ENCODE results near the gene ACOT6.
"Not testable (repeated sequence)": the region's sequence is repeated elsewhere in the genome, so short reads cannot be mapped to it uniquely, and the experiment has no call there.

The ACOT6 gene

DNA sequence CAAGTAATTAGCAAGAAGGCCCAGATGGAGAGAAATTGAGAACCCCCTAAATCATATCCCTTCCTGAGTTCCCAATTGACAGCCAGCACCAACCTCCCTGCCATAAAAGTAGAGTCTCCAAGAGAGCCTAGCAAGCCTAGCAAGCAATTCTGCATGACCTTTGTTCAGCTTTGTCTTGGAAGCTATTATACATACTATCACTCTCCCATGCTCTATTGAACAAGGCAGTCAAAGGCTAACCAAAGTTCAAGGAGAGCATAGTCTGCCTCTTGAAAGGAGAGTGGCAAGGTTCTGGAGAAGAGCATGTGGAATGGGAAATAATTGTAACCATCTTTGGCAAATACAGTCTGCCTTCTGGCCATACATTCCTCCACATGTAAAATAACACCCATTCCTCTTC is 12.8 kb upstream of the ACOT6 start:
- no peak for DNase-seq (ENCODE audit: low read depth)

- no peak for DNase-seq (ENCODE audit: low read depth)
These were observed 9.3 kb upstream of the ACOT6 start for GRCh38 chr14:73602994-73603393.

DNA sequence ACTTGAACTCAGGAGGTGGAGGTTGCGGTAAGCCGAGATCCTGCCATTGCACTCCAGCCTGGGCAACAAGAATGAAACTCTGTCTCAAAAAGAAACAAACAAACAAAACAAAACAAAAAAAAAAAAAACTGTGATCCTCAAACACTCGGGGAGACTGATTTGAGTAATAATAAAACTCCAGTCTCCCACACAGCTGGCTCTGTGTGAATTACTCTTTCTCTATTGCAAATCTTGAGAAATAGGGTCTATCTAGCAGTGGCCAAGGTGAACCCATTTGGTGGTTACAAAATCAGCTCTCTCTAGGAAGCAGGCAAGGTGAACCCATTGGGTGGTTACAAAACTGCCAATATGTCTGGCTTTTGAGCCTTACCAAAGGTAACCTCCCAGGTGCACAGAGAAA is 6.0 kb upstream of the ACOT6 start:
- no peak for DNase-seq (ENCODE audit: low read depth)

DNA sequence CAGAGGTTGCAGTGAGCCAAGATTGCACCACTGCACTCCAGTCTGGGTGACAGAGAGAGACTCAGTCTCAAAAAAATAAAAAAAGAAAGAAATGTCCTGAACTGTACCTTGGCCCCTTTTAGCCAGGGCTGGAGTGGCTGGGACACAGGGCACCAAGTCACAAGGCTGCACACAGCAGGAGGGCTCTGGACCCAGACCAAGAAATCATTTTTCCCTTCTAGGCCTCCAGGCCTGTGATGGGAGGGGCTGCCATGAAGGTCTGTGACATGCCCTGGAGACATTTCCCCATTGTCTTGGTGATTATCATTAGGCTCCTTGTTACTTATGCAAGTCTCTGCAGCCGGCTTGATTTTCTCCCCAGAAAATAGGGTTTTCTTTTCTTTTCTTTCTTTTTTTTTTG is 5.1 kb upstream of the ACOT6 start:
- no peak for DNase-seq (ENCODE audit: low read depth)

- DNase-seq (ENCODE audit: low read depth), result no peak
These were observed 1.6 kb upstream of the ACOT6 start for GRCh38 chr14:73610687-73611086.

DNA sequence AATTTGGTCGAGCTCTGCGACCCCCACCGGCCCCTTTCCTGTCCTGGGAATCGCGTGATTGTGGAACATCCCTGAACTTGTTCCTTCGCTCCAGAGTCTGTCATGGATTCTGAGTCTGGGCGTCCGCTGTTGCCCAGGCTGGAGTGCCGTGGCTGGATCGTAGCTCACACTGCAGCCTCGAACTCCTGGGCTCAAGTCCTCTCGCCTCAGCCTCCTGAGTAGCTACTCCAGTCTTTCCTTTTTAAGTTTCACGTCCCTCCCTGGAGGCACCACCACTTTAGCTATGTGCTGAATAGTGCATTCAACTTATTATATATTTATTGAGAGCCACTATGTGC is 698 bp downstream of the ACOT6 start:
- DNase-seq (ENCODE audit: low read depth), result no peak

- no peak for DNase-seq (ENCODE audit: low read depth)
These were observed 1.2 kb downstream of the ACOT6 start for GRCh38 chr14:73613419-73613963.

GRCh38 chr14:73616831-73617230 is 4.5 kb downstream of the ACOT6 start:
- no peak for DNase-seq (ENCODE audit: low read depth)

DNA sequence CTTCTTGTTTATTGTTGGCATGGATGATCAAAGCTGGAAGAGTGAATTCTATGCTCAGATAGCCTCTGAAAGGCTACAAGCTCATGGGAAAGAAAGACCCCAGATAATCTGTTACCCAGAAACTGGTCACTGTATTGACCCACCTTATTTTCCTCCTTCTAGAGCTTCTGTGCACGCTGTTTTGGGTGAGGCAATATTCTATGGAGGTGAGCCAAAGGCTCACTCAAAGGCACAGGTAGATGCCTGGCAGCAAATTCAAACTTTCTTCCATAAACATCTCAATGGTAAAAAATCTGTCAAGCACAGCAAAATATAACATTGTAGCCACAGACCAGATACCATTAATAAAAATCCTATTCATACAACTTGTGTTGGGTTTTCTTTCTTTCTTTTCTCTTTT is 7.2 kb downstream of the ACOT6 start:
- no peak for DNase-seq (ENCODE audit: low read depth)

DNA sequence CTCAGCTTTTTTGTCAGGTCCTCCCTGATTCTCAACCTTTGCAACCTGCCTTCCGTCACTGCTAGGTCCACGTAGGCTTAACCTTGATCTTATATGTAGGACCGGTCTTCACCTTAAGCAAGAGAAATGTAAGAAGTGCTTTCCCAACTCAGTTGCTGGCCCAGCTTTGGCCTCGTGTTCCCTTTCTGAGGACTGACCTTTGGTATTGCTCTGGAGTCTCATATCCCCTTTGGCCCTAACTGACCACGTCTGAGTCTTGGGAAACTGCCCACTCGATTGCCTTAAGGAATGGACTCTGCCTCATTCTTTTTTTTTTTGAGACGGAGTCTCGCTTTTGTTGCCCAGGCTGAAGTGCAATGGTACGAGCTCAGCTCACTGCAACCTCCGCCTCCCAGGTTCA is 8.0 kb downstream of the ACOT6 start:
- DNase-seq (ENCODE audit: low read depth), result no peak

- no peak for DNase-seq (ENCODE audit: low read depth)
These were observed 11.3 kb downstream of the ACOT6 start for GRCh38 chr14:73623504-73624054.

DNA sequence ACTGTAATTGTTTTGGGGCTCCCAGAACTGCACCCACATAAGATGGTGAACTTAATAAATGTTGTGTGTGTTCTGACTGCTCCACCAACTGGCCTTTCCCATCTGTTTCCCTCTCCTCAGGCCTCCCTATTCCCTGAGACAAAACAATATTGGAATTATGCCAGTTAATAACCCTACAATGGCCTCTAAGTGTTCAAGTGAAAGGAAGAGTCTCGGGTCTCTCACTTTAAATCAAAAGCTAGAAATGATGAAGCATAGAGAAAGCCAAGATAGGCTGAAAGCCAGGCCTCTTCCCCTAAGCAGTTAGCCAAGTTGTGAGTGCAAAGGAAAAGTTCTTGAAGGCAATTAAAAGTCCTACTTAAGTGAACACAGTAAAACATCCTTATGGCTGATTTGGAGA is 13.4 kb downstream of the ACOT6 start:
- DNase-seq (ENCODE audit: low read depth), result no peak

GRCh38 chr14:73627151-73627558 is 14.8 kb downstream of the ACOT6 start:
- DNase-seq (ENCODE audit: low read depth), result no peak

DNA sequence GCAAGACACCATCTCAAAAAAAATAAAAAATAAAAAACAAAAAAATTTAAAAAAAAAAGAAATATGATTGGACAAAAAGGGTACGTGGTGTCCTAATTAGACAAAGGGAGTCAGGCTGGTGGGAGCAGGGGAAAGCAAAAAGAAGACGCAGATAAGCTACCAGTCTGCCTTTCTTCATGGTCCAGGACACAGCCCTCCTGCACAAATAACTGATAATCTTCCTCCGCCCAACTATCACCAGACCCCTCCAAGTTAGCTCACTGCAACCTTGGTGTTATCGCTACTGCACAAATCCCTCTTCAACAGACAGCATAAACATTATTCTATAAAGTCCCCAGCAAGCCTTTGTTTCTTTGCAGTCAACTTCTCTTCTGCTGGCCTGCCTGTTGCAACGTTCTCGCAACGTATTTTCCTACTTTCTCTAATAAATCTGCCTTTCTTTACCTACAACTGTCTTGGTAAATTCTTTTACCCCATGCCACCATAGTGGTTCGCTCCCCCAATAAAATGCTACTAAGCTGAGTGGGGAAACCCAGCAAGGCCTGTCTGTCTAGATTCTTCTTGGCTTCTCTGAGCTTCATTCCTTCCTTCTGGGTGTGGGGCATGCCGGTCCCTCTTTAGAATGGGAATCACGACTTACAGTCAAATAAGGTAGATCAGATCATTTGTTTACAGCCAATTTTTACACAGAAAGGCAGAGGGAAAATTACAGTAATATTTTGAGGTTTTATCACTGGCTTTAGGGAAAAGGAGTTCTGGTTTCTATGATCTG is 17.9 kb downstream of the ACOT6 start:
- DNase-seq (ENCODE audit: low read depth), result no peak

- DNase-seq (ENCODE audit: low read depth), result peak; percentile 37
These were observed 21.0 kb downstream of the ACOT6 start for GRCh38 chr14:73633116-73634010.

- DNase-seq (ENCODE audit: low read depth), result no peak
These were observed 21.9 kb downstream of the ACOT6 start for GRCh38 chr14:73634011-73634833.

DNA sequence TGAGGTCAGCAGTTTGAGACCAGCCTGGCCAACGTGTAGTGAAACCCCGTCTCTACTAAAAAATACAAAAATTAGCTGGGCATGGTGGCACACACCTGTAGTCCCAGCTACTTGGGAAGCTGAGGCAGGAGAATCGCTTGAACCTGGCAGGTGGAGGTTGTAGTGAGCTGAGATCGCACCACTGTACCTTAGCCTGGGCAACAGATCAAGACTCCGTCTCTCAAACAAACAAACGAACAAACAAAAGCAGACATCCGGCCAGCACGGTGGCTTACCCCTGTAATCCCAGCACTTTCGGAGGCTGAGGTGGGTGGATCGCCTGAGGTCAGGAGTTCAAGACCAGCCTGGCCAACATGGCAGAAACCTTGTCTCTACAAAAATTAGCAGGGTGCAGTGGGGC is 24.0 kb downstream of the ACOT6 start:
- not testable (repeated sequence) for DNase-seq (ENCODE audit: low read depth)

- DNase-seq (ENCODE audit: low read depth), result no peak
These were observed 25.5 kb downstream of the ACOT6 start for GRCh38 chr14:73637830-73638229.

GRCh38 chr14:73640796-73641365 is 28.6 kb downstream of the ACOT6 start:
- DNase-seq (ENCODE audit: low read depth), result no peak

DNA sequence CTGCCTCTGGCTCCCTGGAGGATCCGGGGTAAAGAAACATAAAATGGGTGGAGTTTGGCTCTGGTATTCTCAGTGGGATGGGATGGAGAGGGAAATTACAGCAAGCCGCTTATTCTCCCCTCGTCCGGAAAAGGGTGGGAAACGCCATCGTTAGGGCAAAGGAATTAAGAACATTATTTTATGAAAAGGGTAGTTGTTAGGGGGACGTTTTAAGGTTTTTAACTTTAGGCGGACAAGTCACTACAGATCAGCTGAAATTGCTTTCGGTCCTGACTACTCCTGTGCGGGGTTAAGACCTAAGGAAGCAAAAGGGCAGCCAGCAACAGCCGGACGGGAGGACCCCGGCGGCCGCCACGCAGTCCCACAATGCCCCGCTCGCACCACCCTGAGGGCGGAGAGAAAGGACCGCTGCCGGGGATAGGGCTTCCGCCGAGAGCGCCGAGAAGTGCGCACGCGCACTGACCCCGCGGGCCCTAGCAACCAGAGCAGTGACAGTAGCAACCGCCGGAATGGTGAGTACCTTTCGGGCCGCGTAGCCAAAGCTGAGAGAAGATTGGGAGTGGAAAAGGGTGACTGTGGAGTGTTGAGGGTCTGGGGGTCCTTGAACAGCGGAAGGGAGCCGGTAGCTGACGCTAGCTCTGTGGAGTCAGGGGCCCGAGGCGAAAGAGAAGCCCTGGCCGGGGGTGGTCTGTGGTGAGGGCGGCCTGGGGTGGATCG is 32.4 kb downstream of the ACOT6 start, which contains the start of gene DNAL1:
TSS of gene DNAL1 (plus strand) at position 456 of the 717 bp plus-strand sequence. CDS start at position 510, 54 bp downstream.
- DNase-seq (ENCODE audit: low read depth), result peak; percentile 86

DNA sequence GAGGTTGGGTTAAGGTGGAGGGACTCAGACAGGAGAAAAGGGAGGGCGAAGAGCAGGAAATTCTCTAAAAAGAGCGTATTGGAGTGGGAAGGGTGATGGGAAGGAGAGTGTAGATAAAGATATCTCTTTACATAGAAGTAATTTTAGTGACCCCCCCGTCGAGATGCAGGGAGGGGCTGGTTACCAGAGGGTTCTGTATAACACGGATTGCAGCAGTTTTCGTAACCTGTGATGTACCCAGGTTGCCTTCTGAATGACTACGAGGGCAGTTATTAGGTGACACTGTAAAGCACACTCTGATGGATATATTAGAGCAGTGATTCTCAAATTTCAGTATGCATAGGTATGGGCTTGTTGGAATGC is 32.9 kb downstream of the ACOT6 start:
- no peak for DNase-seq (ENCODE audit: low read depth)

All from activated T-cell treated with anti-CD3 and anti-CD28 coated beads for 24 hours (primary cell).